Osteocyte (in vitro differentiated cells): ENCODE data around the gene PSMB7. TPM values are rescaled to one million over a fixed set of nuclear protein-coding genes. Genes with fewer than 3 reads are reported as not detected.

Experiments used
- DNase-seq: peaks from one replicate; pipeline ENCODE4 v3.0.0; 2021; ENCODE audit warnings: mixed read lengths; ENCODE audit not compliant: unreplicated experiment; ENCODE audit errors: extremely low spot score
- H3K27ac Mint-ChIP-seq: one replicate; pipeline ENCODE4 v1.8.0; 2021; ENCODE audit warnings: mild to moderate bottlenecking, mixed read lengths; ENCODE audit not compliant: unreplicated experiment
- H3K27me3 Mint-ChIP-seq: one replicate; pipeline ENCODE4 v1.8.0; 2021; ENCODE audit warnings: mixed read lengths; ENCODE audit not compliant: unreplicated experiment
- H3K36me3 Mint-ChIP-seq: one replicate; pipeline ENCODE4 v1.8.0; 2021; ENCODE audit warnings: mixed read lengths; ENCODE audit not compliant: unreplicated experiment
- H3K4me1 Mint-ChIP-seq: one replicate; pipeline ENCODE4 v1.8.0; 2021; ENCODE audit warnings: mixed read lengths; ENCODE audit not compliant: unreplicated experiment
- H3K4me3 Mint-ChIP-seq: one replicate; pipeline ENCODE4 v1.8.0; 2021; ENCODE audit warnings: mild to moderate bottlenecking, moderate library complexity, mixed read lengths; ENCODE audit not compliant: unreplicated experiment
- H3K9me3 Mint-ChIP-seq: one replicate; pipeline ENCODE4 v1.8.0; 2021; ENCODE audit warnings: mixed read lengths; ENCODE audit not compliant: unreplicated experiment
- total RNA-seq: library from RNA; stranded (reverse); gene quantifications from 2 replicates; pipeline ENCODE4 v1.2.1, GENCODE V29; 2021
- TF ChIP-seq, protein P1 (sequence below): fragments of 200-600 bp; sonication (generic); IDR thresholded peaks from 2 replicates; pipeline ENCODE4 v1.5.0; 2021; ENCODE audit warnings: antibody characterized with exemption, mild to moderate bottlenecking, moderate library complexity

Gene PSMB7
- total RNA-seq, 1 donor from 2014 or later: 140 TPM

DNA sequence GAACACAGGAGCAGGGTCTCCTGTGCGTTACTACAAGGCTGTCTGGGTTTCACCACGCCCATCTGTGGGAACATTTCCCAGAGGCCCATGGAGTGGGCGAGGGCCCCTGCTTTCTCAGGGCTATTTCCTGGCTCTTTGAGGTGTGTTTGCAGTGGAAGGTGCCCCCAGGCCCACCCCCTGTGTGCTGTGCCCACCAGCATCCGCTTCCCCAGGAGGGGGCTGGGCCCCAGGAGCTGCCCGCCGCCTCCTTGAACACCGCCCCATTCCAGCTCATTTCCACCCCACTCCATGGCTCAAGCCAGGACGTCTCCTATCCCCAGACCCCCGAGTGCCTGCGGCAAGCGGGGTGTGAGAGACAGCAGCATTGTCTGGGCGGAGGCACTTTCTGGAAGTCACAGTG is 87.0 kb downstream of the PSMB7 start:
- no peak overlapping the region for H3K4me3 Mint-ChIP-seq
- TF ChIP-seq, protein P1, sequence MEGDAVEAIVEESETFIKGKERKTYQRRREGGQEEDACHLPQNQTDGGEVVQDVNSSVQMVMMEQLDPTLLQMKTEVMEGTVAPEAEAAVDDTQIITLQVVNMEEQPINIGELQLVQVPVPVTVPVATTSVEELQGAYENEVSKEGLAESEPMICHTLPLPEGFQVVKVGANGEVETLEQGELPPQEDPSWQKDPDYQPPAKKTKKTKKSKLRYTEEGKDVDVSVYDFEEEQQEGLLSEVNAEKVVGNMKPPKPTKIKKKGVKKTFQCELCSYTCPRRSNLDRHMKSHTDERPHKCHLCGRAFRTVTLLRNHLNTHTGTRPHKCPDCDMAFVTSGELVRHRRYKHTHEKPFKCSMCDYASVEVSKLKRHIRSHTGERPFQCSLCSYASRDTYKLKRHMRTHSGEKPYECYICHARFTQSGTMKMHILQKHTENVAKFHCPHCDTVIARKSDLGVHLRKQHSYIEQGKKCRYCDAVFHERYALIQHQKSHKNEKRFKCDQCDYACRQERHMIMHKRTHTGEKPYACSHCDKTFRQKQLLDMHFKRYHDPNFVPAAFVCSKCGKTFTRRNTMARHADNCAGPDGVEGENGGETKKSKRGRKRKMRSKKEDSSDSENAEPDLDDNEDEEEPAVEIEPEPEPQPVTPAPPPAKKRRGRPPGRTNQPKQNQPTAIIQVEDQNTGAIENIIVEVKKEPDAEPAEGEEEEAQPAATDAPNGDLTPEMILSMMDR: no peak
- no peaks in the 10 kb centered on the region for H3K9me3 Mint-ChIP-seq
- no peaks in the 10 kb centered on the region for H3K27me3 Mint-ChIP-seq
- no peak overlapping the region for H3K27ac Mint-ChIP-seq
- peaks cover 27% of the 10 kb centered on the region for H3K36me3 Mint-ChIP-seq
- H3K4me1 Mint-ChIP-seq: no peaks in the 10 kb centered on the region
- DNase-seq: no peak

DNA sequence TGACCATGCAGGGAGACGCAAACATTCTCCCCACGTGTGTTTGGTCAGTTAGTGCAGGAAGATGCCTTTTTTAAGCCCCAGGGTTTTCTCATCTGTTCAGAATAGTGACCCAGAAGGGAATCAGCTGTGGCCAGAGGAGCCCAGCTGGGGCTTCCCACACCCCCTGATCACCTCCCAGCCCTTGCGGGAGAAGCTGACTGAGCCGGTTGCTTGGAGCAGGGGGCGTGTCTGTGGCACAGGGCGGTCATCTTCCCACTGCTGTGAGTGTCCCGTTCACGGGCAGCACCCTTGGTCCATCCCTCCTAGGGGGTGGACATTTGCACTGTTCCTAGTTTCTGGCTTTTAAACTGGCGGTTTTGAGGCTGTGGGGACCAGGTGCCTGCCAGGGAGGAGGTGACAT is 87.8 kb downstream of the PSMB7 start:
- Mint-ChIP-seq H3K27ac (no peak overlapping the region), H3K36me3 (peaks cover 25% of the 10 kb centered on the region), H3K27me3 (no peaks in the 10 kb centered on the region), H3K4me1 (no peaks in the 10 kb centered on the region), H3K4me3 (no peak overlapping the region), H3K9me3 (no peaks in the 10 kb centered on the region)
- TF ChIP-seq, protein P1: no peak
- no peak for DNase-seq

DNA sequence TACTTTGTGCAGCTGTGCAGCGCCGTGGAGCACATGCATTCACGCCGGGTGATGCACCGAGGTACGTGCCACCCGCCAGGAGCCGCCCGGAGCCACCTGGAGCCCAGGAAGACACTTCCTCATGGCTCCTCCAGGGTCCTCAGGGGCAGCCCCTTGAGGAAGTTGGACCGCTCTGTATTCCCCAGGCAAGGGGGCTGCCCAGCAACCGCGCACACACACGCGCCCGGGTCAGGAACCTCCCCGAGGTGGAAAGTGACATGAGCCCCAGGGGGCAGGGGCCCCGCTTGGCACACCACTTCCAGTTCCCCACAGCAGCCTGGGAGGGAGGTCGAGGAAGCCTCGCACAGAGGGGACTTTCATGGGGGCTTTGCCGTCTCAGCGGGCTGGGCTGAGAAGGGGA is 88.9 kb downstream of the PSMB7 start:
- DNase-seq: no peak
- Mint-ChIP-seq H3K9me3 (no peaks in the 10 kb centered on the region), H3K36me3 (peaks cover 23% of the 10 kb centered on the region), H3K4me3 (no peak overlapping the region), H3K4me1 (no peaks in the 10 kb centered on the region), H3K27ac (no peak overlapping the region), H3K27me3 (no peaks in the 10 kb centered on the region)
- TF ChIP-seq, protein P1: no peak

- Mint-ChIP-seq H3K27me3 (no peaks in the 10 kb centered on the region), H3K4me1 (no peaks in the 10 kb centered on the region), H3K36me3 (peaks cover 23% of the 10 kb centered on the region), H3K27ac (no peak overlapping the region), H3K4me3 (no peak overlapping the region), H3K9me3 (no peaks in the 10 kb centered on the region)
- TF ChIP-seq, protein P1: no peak
- no peak for DNase-seq
Measured at GRCh38 chr9:124325816-124326215, 89.4 kb downstream of the PSMB7 start.

GRCh38 chr9:124323904-124324303 is 91.3 kb downstream of the PSMB7 start:
- H3K9me3 Mint-ChIP-seq: no peaks in the 10 kb centered on the region
- peaks cover 7% of the 10 kb centered on the region for H3K4me1 Mint-ChIP-seq
- TF ChIP-seq, protein P1: no peak
- no peak overlapping the region for H3K27ac Mint-ChIP-seq
- peaks cover 31% of the 10 kb centered on the region for H3K36me3 Mint-ChIP-seq
- DNase-seq: no peak
- H3K27me3 Mint-ChIP-seq: no peaks in the 10 kb centered on the region
- H3K4me3 Mint-ChIP-seq: no peak overlapping the region
